ENCODE data around the gene CMAS. TPM values are rescaled to one million over a fixed set of nuclear protein-coding genes. Genes with fewer than 3 reads are reported as not detected.
"Not testable (repeated sequence)": the region's sequence is repeated elsewhere in the genome, so short reads cannot be mapped to it uniquely, and the experiment has no call there.

The CMAS gene
- 47.9 and 48.3 TPM in 2 replicates for total RNA-seq (2014; rRNA removed)
- polyA plus RNA-seq (2012) = 29.4 TPM

GRCh38 chr12:22046090-22046967, at the start of gene CMAS:
CMAS (plus strand) TSS chr12:22046218; CDS start chr12:22046304, 86 bp downstream.
- peak; percentile 66 for DNase-seq (ENCODE audit: low read depth)

- no peak for DNase-seq (ENCODE audit: low read depth)
Observed at GRCh38 chr12:21998295-21998694, 47.7 kb upstream of the CMAS start.

DNA sequence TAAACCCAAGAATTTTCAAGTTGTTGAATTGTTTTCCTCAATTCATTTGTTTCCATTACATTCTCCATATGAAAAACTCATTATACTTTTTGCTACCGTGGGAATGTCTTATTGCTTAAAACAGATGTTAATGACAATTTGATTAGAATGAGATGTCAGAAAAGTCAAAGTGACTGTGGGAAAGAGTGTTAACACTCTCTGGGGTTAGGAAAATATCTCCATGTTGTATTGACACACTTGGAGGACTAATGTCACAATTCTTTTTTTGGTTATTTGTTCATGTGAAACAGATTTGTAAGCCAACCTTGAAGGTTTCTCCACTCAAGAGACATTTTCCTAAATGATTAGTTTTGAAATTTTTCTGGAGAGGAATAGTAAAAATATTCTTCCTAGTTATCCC, 47.2 kb upstream of the CMAS start:
- no peak for DNase-seq (ENCODE audit: low read depth)

GRCh38 chr12:22002430-22002829, 43.6 kb upstream of the CMAS start:
- no peak for DNase-seq (ENCODE audit: low read depth)

- DNase-seq (ENCODE audit: low read depth) = not testable (repeated sequence)
Observed at GRCh38 chr12:22007794-22008193, 38.2 kb upstream of the CMAS start.

DNA sequence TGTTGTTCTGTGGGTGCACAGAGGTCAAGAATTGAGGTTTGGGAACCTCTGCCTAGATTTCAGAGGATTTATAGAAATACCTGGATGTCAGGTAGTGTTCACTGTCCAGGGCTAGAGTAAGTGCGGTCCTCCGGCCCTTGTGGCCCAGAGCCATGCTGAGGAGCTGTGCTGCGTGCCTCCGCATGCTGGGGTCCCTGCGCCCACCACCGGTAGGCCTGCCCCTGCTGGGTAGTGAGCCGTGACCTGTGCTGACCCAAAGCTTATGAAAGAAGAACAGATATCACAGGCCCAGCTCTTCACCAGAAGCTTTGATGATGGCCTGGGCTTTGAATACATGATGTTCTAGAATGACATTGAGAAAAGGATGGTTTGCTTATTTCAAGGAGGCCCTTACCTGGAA, 37.8 kb upstream of the CMAS start:
- no peak for DNase-seq (ENCODE audit: low read depth)

DNA sequence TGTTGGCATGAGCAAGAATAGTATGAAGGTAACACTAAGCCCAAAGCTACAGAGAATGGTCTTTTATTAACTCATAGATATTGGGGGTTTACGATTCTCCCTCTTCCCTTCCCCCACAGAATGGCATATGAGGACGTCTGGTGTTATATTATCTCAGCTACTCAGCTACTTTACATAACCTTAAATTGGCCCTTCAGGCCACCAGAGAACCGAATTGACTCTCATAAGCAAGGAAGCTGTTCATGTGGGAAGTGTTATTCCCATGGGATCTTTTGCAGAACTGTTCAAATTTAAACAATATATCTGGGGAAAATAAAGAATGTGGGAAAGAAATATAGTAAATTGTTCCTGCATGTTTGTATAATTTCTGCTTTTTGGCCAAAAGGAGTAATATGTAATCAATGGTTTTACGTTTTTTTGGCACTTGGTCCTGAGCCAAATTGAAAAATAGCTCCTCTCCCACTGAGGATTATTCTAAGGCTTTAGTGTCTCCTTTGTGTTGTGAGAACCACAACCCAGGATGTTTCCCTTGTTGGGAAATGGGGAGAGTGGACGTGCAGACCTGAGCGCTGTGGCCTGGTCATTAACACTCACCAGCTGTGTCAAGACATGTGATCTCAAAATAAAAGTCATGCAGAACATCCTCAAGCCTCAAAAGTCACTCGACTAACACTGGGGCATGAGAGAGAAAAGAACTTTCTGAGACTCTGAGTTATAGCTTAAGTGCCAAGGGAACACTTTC, 31.8 kb upstream of the CMAS start:
- no peak for DNase-seq (ENCODE audit: low read depth)

- no peak for DNase-seq (ENCODE audit: low read depth)
Observed at GRCh38 chr12:22014783-22015144, 31.3 kb upstream of the CMAS start.

GRCh38 chr12:22016982-22017381, 29.0 kb upstream of the CMAS start:
- no peak for DNase-seq (ENCODE audit: low read depth)

DNA sequence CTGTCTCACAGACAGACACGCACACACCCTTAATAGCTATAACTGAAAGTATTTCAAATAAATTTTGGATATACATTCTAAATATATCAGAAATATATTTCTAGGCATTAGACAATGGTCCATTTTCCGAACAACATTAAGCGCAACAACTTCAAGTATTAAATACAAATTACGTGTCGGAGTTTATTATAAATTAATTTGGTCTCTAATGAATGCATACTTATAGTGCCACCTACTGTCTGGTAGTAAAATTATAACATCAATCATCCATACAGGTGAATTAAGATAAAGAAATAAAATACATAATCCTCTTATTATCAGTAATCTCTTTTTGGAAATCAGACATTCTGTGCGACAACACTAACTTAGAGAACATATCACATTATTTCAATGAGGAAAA, 27.2 kb upstream of the CMAS start:
- no peak for DNase-seq (ENCODE audit: low read depth)

- DNase-seq (ENCODE audit: low read depth) = not testable (repeated sequence)
Observed at GRCh38 chr12:22023489-22023888, 22.5 kb upstream of the CMAS start.

DNA sequence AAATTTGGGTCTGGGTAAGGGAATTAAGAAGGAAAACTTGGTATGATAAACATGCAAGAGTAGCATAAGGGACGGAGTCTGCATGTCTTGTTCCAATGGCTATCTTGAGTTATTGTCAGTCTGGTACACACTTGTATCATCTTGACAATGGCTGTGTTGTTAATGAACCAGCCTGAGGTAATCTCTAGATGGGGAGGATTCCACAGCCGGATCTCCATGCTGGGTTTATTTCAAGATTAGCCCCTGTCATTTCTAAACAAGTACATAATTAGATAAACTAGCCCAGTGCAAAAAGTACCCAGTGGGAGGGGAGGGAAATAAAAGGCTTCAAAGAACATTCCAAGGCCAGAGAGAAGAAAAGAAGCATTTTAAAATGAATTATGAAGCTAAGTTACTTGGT, 16.5 kb upstream of the CMAS start:
- DNase-seq (ENCODE audit: low read depth) = no peak

DNA sequence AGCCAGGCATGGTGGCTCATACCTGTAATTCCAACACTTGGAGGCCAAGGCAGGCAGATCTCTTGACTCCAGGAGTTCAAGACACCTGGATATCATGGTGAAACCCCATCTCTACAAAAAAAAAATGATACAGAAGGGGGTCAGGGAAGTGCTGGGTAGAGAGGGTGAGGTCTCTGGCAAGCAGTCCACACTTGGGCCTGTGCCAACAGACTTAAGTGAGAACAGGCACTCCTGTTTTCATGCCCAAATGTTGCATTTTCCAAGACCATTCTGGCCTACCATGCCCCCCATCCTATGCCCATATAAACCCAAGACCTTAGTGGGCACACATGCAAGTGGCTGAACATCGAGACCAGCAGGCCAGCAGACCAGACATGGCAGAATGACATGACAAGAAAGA, 16.0 kb upstream of the CMAS start:
- no peak for DNase-seq (ENCODE audit: low read depth)

DNA sequence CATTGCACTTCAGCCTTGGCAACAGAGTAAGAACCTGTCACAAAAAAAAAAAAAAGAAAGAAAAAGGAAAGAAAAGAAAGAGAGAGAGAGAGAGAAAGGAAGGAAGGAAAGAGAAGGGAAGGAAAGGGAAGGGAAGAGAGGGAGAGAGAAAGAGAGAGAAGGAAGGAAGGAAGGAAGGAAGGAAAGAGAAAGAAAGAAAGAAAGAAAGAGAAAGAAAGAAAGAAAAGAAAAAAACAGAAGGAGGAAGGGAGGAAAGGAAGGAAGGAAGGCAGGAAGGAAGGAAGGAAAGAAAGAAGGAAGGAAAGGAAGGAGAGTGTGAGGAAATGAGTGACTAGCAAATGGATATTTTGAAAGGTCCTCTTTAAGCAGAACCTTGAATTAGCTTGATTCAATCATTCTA, 13.3 kb upstream of the CMAS start:
- no peak for DNase-seq (ENCODE audit: low read depth)

- DNase-seq (ENCODE audit: low read depth) = no peak
Observed at GRCh38 chr12:22034709-22035506, 11.1 kb upstream of the CMAS start.

- no peak for DNase-seq (ENCODE audit: low read depth)
Observed at GRCh38 chr12:22037947-22038346, 8.1 kb upstream of the CMAS start.

DNA sequence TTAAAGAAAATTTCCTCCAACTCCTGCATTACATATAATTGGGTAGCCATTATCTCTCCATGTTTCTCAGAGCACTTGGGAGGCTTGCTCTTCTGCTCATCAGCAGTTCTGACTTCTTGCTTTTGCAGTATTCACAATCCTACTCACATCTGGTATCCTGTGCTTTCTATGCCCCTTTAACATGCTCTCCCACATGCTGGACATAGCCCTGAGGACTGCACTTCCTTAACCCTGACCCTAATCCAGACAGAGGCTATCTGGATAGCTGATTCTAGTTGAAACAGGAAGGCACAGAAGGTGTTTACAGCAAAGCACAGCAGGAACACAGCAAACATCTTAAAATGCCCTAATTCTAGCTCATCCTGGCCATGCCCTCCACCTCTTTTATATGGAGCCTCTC, 7.3 kb upstream of the CMAS start:
- no peak for DNase-seq (ENCODE audit: low read depth)

DNA sequence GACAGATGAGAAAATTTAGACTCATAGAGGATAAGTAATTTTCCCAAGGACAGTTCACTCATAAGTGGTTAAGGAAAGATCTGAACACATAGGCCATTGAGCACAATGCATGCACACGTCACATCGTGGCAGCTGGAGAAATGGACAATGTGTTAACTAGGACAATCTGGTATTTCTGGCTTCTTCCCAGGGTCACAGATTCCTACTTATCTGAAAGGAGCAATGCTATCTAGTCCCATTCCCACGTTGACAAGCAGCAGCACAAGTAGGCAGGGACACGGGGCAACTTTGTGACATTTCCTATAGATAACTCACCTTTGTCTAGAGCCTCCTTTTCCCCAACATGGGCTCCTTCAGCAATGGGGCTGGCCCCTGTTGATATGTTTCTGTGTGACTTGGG, 6.7 kb upstream of the CMAS start:
- DNase-seq (ENCODE audit: low read depth) = no peak

- DNase-seq (ENCODE audit: low read depth) = peak; percentile 26
Observed at GRCh38 chr12:22042976-22043669, 2.9 kb upstream of the CMAS start.

DNA sequence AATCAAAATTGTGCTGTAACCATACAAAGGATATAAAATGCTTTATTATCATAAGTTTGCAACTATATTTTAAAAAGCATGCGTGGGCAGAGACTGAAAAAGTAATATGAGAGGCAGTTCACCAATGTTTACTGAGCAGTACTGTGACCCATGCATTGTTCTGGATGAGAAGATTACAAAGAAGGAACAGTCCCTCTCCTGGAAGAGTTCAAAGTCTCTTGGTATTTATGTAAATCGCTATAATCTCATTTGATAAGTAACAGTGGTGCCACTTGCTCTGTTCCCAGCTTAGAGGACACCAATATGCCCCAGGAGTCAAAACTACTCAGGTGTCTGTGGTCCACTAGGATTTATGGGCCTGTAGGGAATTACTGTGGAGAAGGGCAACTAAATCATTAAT, 2.1 kb upstream of the CMAS start:
- DNase-seq (ENCODE audit: low read depth) = no peak

- no peak for DNase-seq (ENCODE audit: low read depth)
Observed at GRCh38 chr12:22044391-22044790, 1.6 kb upstream of the CMAS start.

Measured in LHCN-M2 (cell line).